Left renal cortex interstitium (tissue), 4 donors: Measurements from ENCODE around the gene RASA4B. TPM values are rescaled to one million over a fixed set of nuclear protein-coding genes. Genes with fewer than 3 reads are reported as not detected.
"Not testable (repeated sequence)": the region's sequence is repeated elsewhere in the genome, so short reads cannot be mapped to it uniquely, and the experiment has no call there.

Experiments
- DNase-seq, 4 donors: peaks; one replicate each; pipeline ENCODE4 v3.0.0-alpha.2; 2013; ENCODE audit warnings: low read depth in 4 of 4, low spot score in 2 of 4, missing footprints in 1 of 4
- polyA plus RNA-seq, 4 donors: library from polyadenylated mRNA; unstranded; fragments of 120-200 nt; gene quantifications; one replicate each; pipeline ENCODE4 v1.2.1, GENCODE V29; 2013; ENCODE audit not compliant: insufficient read length in 4 of 4

The RASA4B gene
- 10 to 100 TPM in 3 of 4 donors, 1 to 10 TPM in 1; 6.8 to 19.5 (median 14.9) TPM for polyA plus RNA-seq

- DNase-seq = not testable (repeated sequence)
Measured at GRCh38 chr7:102517550-102518147, at the start of gene RASA4B. TSS of gene RASA4B (minus strand) at chr7:102517777. CDS start at chr7:102517710, 67 bp downstream.

DNA sequence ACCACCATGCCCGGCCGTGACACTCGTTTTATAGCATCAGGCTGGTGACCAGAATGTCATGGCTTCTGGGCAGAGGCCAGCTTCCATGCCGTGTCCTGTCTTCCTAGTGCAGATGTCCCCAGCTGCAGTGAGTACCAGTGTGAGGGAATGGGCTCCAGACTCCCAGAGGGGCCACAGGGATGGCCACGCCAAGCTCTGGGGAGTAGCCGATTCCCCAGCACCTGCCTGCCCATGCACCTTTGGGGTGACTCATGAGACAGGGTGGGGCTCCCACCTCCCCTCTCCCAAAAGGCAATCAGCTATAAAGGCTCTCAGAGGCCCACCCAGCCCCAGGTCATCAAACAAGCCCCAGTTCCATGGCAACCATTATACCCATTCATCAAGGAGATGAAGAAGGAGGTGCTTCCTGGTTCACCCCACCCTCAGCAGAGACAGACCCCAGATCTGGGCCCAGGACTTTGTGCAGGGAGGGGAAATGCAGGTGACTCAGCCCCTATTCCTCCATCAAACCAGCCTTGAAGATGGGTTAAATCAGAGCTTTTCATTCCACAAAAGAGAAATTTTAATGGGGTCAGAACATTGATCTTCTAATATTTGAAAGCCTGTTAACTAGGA, 33.3 kb upstream of the RASA4B start, which contains the start of gene SPDYE2:
Gene SPDYE2 (plus strand): TSS at position 419 of the 615 bp plus-strand sequence. CDS start 2,030 bp downstream, outside the sequence.
- DNase-seq = not testable (repeated sequence)

DNA sequence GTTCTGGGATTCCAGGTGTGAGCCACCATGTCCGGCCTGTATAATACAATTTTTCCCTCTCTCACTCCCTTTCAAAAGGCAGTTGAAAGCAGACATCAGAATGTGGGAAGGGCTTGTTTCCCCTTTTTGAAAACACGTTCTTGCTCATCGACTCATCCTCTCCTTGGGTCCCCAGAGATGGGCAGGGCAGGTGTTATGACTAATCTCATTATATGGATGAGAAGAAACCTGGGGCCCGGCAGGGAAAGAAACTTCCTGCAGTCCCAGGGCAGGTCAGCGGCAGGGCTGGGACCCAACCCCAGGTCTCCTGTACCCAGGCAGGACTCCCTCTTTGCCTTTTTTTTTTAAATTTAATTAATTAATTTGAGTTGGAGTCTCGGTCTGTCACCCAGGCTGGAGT, 28.8 kb upstream of the RASA4B start:
- not testable (repeated sequence) for DNase-seq

DNA sequence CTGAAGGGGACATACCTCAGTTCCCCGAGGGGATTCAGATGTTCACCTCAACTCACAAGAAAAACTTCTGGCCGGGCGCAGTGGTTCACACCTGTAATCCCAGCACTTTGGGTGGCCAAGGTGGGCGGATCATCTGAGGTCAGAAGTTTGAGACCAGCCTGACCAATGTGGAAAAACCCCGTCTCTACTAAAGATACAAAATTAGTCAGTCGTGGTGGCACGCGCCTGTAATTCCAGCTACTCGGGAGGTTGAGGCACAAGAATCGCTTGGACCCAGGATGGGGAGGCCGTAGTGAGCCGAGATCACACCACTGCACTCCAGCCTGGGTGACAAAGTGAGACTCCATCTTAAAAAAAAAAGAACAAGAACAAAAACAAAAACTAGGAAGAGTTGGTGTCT, 27.7 kb upstream of the RASA4B start:
- DNase-seq = not testable (repeated sequence)

- DNase-seq = not testable (repeated sequence)
Measured at GRCh38 chr7:102544372-102544771, 26.8 kb upstream of the RASA4B start.

DNA sequence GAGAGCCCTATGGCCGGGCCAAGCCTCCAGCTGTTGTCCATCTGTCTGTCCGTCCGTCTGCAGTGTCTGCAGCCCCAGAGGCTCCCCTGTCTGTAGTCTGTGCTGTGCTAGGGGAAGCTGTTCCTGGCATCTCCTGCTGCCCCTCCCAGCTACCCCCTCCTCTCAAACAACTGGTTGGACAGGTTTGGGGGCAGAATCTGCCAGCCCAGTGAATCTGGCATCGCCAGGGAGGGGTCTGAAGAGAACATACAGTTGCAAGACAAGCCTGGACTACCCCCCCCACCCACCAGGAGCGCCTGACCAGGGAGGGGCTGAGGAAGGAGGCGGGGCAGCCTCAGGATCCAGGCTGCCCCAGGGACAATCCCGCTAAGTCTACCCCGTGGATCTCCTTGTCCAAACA, 26.0 kb upstream of the RASA4B start, which contains the start of gene UPK3BL2:
Gene UPK3BL2 (minus strand): TSS at position 101 of the 400 bp plus-strand sequence. CDS start 60 bp downstream, at position 41.
- DNase-seq = not testable (repeated sequence)

DNA sequence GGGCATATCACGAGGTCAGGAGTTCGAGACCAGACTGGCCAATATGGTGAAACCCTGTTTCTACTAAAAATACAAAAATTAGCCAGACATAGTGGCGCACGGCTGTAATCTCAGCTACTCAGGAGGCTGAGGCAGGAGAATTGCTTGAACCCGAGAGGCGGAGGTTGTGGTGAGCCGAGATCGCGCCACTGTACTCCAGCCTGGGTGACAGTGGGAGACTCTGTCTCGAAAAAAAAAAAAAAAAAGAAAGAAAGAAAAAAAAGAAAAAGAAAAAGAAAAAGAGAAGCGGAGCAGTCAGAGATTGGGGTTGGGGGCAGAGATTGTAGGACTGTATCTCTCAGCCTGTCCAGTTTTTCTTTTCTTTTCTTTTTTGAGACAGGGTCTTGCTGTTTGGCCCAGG, 25.2 kb upstream of the RASA4B start:
- DNase-seq = not testable (repeated sequence)

GRCh38 chr7:102542083-102542482, 24.5 kb upstream of the RASA4B start:
- not testable (repeated sequence) for DNase-seq

GRCh38 chr7:102540604-102541003, 23.0 kb upstream of the RASA4B start:
- DNase-seq = not testable (repeated sequence)

GRCh38 chr7:102535062-102535615, 17.6 kb upstream of the RASA4B start:
- DNase-seq = not testable (repeated sequence)

DNA sequence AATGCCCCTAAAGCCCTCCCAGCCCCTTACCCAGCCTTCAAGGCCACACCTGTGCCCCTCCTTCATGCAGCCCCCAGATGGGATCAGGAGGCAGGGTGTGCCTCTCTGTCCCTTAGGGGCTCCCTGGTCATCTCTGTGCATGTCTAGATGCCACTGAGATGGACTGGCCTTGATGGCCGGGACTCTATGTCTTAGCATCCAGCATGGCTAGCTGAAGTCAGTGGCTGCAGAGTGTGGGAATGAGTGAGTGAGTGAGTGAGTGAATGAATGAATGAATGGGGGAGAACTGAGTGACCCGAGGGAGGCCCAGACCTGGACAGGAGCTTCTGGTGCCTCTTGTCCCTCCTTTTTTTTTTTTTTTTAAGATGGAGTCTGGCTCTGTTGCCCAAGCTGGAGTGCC, 14.6 kb upstream of the RASA4B start:
- not testable (repeated sequence) for DNase-seq

DNA sequence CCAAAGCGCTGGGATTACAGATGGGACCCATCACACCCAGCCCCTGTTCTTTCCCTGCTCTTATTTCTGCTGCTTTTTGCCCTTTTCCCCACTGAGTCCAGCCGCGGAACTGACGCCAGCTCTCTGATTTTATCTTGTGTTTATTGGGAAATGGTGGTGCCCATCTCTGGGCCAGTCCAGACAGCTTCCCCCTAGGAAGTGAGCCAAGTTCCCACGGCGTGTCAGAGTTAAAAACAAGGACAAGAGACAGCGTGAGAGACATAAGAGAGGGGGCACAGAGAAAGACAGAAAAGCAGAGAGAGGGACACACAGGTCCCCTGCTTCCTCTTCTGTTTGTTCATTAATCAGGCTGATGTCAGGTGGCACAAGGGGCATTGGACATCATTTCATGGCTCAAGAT, 14.0 kb upstream of the RASA4B start:
- DNase-seq = not testable (repeated sequence)

DNA sequence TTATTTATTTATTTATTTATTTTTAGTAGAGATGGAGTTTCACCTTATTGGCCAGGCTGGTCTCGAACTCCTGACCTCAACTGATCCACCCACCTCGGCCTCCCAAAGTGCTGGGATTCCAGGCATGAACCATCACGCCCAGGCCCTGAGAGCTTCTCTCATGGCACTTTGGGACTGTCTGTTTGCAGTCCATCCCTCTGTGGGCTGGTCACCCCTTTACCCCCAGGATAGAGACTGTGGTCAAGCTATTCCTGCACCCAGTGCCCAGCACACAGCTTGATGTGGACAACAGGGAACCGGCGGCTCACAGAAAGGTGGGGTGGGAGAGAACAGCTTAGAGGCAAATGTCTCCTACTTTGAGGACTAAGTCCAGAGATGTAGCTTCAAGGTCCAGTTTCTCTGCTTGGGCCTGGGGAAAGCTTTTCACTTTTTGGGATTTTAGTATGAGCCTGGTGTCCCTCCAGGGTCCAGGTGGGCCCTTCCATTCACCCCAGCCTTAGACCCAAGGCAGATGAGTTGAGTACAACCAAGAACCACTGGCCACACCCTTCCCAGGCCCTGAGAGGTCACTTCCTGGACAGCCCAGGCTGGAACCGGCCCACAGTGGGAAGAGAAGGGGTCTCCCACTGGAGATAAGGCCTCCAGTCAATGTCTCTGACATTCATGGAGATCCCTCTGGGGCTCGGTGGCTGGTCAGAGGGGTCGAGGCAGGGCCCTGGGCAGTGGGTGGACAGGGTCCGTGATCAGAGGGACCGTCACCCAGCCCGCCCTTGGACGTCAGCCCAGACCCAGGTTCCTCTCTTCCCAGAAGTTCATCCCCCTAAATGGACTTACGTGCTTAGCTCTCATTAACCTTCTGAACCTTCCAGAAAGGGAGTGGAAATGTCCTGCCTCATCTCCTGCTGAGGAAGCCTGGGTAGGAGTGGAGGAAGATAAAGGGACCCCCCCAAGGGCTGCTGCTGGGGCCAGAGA, 10.5 kb upstream of the RASA4B start:
- not testable (repeated sequence) for DNase-seq

DNA sequence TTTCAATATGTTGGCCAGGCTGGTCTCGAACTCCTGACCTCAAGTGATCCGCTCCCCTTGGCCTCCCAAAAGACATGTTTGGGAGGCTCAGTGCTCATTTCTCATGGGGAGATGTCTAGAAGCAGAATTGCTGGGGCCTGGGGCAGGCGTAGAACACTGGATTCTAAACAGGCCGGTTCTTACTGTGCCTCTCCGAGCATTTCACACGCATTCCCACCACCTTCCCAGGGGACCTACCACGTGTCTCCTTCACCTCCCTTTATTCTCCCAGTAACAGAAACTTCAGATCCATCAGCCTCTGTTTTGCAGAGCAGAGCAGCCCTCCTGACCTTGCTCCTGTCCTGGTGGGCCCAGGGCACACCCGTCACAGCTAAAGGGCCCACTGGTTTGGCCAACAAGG, 9.6 kb upstream of the RASA4B start:
- DNase-seq = not testable (repeated sequence)

DNA sequence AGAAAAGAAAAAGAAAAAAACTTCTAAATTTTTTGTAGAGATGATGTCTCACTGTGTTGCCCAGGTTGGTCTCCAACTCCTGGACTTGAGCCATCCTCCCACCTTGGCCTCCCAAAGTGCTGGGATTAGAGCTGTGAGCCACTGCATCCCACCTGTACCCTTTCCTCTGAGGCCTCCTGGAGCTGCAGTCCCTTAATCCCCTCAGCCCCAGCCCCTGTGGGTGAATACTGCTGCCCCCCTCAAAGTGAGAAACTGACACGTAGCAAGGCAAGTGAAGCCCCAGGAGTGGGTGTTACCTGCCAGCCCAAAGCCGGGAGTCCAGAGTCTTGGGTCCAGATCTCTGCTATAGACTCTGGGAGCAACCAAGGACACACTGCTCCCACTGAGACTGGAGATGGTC, 7.2 kb upstream of the RASA4B start:
- DNase-seq = not testable (repeated sequence)

GRCh38 chr7:102520797-102521196, 3.2 kb upstream of the RASA4B start:
- not testable (repeated sequence) for DNase-seq

DNA sequence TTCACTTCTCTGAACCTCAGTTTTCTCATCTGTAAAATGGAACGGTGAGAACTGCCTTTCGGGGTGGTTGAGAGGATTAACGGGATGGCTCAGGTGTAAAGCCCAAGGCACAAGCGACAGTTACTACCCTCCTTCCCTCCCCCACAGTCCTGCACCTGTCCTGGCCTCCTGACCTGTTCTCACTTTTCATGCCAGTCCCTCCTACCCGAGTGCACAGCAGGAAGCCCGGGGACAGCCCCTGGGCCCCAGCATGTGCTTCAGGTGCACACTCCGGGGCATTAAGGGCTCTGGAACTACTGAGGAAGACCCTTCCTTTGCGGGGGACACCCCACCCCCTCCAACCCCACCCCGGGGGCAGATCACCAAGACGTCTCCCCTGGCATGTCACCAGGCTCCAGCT, 626 bp downstream of the RASA4B start:
- not testable (repeated sequence) for DNase-seq

DNA sequence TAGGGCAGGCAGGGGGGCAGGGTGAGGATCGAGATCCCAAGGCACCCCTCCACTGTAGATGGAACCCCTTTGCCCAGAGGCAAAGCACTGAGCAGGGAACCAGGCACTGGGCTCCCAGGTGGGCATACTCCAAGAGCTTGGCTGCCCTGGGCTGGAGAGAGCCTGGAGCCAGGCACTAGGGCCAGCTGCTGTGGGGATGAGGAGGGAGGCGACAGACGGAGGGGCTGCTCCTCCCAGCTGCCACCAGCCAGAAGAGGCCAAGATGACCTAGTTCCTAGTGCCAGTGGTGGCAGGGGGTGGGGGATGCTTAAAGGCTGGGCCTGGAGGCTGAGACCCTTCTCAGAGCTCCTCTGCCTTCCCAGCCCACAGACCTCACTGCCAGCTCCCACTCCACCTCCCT, 1.7 kb downstream of the RASA4B start:
- DNase-seq = not testable (repeated sequence)

GRCh38 chr7:102514881-102515721, 2.5 kb downstream of the RASA4B start:
- not testable (repeated sequence) for DNase-seq
